ENCODE data around the gene KCNJ9. TPM values are rescaled to one million over a fixed set of nuclear protein-coding genes. Genes with fewer than 3 reads are reported as not detected.

KCNJ9 gene
- total and polyA plus RNA-seq, 2 of the 4 experiments (the other 2 are of a cell fraction): not detected

DNA sequence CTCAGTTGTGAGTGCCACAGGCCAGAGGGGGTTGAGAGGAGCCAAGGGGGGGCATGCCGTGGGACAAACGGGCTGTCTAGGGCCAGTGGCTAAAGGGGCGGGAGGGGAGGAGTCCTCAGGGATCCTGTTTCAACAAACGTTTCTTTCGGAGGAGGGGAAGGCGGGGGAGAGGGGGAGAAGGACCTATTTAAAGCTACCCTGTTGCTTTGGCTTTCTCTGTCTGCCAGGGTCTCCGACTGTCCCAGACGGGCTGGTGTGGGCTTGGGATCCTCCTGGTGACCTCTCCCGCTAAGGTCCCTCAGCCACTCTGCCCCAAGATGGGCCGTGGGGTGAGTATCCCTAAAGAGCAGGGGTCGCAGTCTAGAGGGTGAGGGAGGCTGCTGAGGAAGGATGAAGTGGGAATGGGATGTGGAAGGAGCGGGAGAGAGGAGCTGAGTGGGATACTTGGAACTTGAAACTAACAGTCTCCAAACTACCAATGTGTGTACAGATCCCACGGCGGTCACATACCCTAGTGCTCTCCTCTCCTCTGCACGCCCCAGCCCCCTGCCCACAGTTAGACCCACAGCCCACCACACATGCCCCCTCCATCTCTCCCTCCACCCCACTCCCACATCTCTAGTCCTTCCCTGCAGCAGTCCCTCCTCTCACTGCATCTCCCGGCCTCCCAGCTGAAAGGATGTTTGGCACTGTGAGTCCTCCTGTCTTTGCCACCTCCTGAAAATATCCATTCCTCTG, 34.4 kb downstream of the KCNJ9 start, which contains the start of gene ATP1A2:
TSS of gene ATP1A2 (plus strand) at position 215 of the 738 bp plus-strand sequence. CDS start at position 318, 103 bp downstream.
- Histone ChIP-seq H3K36me3 (ENCODE audit: control insufficient read depth, insufficient read depth, low read length) (no peaks in the 10 kb centered on the region), H3K79me1 (ENCODE audit: low read depth in 1 of 2, low read length in 2 of 2) (no peaks in the 10 kb centered on the region), H3K56ac (ENCODE audit: extremely low read depth, insufficient read depth, low read length) (no peak within 1 kb of the TSS), H3K27ac (ENCODE audit: insufficient read depth, low read length) (no peak within 1 kb of the TSS), H2BK5ac (ENCODE audit: low read depth, low read length, poor library complexity, severe bottlenecking) (no peak within 1 kb of the TSS), H3K18ac (ENCODE audit: low read depth, low read length) (no peak within 1 kb of the TSS; the same call in 1 of the 2 replicates), H2BK120ac (ENCODE audit: low read depth, low read length) (no peak within 1 kb of the TSS; the same call in 1 of the 2 replicates), H2BK15ac (ENCODE audit: low read depth, low read length) (no peak within 1 kb of the TSS), H3K4me3 (ENCODE audit: insufficient read depth, low read depth, low read length) (no peak within 1 kb of the TSS), H3K4me2 (ENCODE audit: low read depth, low read length) (no peak within 1 kb of the TSS), H3K14ac (replicated peaks; ENCODE audit: low read depth, low read length) (no peak within 1 kb of the TSS), H4K20me1 (ENCODE audit: insufficient read depth, low read length) (no peaks in the 10 kb centered on the region), H2AFZ (replicated peaks; ENCODE audit: low read length, poor library complexity) (no peak within 1 kb of the TSS), H2AK9ac (replicated peaks; ENCODE audit: low read depth, low read length, poor library complexity) (no peak within 1 kb of the TSS), H3K27me3 (ENCODE audit: control insufficient read depth, insufficient read depth, low read length) (peaks cover 46% of the 10 kb centered on the region), H4K8ac (ENCODE audit: low read depth in 2 of 2, low read length in 2 of 2) (no peak within 1 kb of the TSS), H2AK5ac (ENCODE audit: low read depth, low read length) (no peak within 1 kb of the TSS), H3K4me1 (ENCODE audit: control insufficient read depth, insufficient read depth, low read length) (peaks cover 15% of the 10 kb centered on the region; the same call in 1 of the 2 replicates), H3K9me3 (ENCODE audit: control insufficient read depth, insufficient read depth, low read length) (no peaks in the 10 kb centered on the region), H4K5ac (ENCODE audit: low read depth, low read length) (no peak within 1 kb of the TSS), H4K91ac (ENCODE audit: insufficient read depth, low read depth, low read length) (no peak within 1 kb of the TSS), H3K9me1 (ENCODE audit: insufficient read depth, low read length) (no peaks in the 10 kb centered on the region; the same call in 1 of the 2 replicates), H3K23ac (ENCODE audit: low read depth, low read length) (no peak within 1 kb of the TSS), H2BK20ac (ENCODE audit: low read depth, low read length) (no peak within 1 kb of the TSS), H3K9ac (ENCODE audit: low read depth, low read length) (no peak within 1 kb of the TSS), H3K4ac (ENCODE audit: low read depth, low read length) (no peak within 1 kb of the TSS)
- BruUV-seq (replicated peaks): no TSS peak
- no peak for DNase-seq
- no peak for ATAC-seq (ENCODE audit: low read depth)
- in situ Hi-C loops (cut with MboI; ENCODE audit: low sequenced_read_pairs) (no loop called here), intact Hi-C loops (cut with micrococcal nuclease) (no loop called here), dilution Hi-C loops (cut with HindIII; ENCODE audit: low sequenced_read_pairs, unreplicated experiment) (no loop called here)
- TF ChIP-seq SMC3 (IDR thresholded peaks at IDR 0.05; ENCODE audit: low read depth, low read length) (no peak), USF2 (IDR thresholded peaks at IDR 0.05; ENCODE audit: low read depth, low read length) (no peak), ELK1 (IDR thresholded peaks at IDR 0.05; ENCODE audit: borderline replicate concordance, low read depth, low read length) (no peak), MAFK (IDR thresholded peaks at IDR 0.05; ENCODE audit: low read depth, low read length) (no peak), CHD1 (IDR thresholded peaks at IDR 0.05; ENCODE audit: low read depth, low read length) (no peak), RFX5 (IDR thresholded peaks at IDR 0.05; ENCODE audit: low read depth, low read length) (no peak), NFE2L2 (IDR thresholded peaks at IDR 0.05; ENCODE audit: low read depth, low read length) (no peak), MXI1 (IDR thresholded peaks at IDR 0.05; ENCODE audit: borderline replicate concordance, low read depth, low read length) (no peak), RCOR1 (IDR thresholded peaks at IDR 0.05; ENCODE audit: insufficient replicate concordance, low read length) (no peak), BHLHE40 (IDR thresholded peaks at IDR 0.05; ENCODE audit: low read depth, low read length) (no peak), MAZ (IDR thresholded peaks at IDR 0.05; ENCODE audit: borderline replicate concordance, low read depth, low read length) (no peak)
- TF ChIP-seq, protein P1, sequence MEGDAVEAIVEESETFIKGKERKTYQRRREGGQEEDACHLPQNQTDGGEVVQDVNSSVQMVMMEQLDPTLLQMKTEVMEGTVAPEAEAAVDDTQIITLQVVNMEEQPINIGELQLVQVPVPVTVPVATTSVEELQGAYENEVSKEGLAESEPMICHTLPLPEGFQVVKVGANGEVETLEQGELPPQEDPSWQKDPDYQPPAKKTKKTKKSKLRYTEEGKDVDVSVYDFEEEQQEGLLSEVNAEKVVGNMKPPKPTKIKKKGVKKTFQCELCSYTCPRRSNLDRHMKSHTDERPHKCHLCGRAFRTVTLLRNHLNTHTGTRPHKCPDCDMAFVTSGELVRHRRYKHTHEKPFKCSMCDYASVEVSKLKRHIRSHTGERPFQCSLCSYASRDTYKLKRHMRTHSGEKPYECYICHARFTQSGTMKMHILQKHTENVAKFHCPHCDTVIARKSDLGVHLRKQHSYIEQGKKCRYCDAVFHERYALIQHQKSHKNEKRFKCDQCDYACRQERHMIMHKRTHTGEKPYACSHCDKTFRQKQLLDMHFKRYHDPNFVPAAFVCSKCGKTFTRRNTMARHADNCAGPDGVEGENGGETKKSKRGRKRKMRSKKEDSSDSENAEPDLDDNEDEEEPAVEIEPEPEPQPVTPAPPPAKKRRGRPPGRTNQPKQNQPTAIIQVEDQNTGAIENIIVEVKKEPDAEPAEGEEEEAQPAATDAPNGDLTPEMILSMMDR (conservative IDR thresholded peaks at IDR 0.05; ENCODE audit: low read depth, low read length): no peak
- POLR2A ChIA-PET (ENCODE audit: unreplicated experiment): no interaction called here
- CTCF ChIA-PET: no interaction called here
- WGBS, 2 experiments (ENCODE audit: extremely low coverage in 2 of 2, insufficient read length in 1 of 2): 10% methylated on average over 5 of the region's 16 CpGs; no CpG with 5 or more reads in 1 of the 2 experiments

Data from IMR-90 (cell line).